ENCODE results near the gene SRC. TPM values are rescaled to one million over a fixed set of nuclear protein-coding genes. Genes with fewer than 3 reads are reported as not detected.

The SRC gene
- total and polyA plus RNA-seq, 8 donors, result 37.4 to 93.0 (median 71.5) TPM

- no peak for TF ChIP-seq CTCF (IDR thresholded peaks at IDR 0.05)
- DNase-seq (peak in 2 of 4 donors; percentile 24 to 55), ATAC-seq (peak; percentile 18)
- Histone ChIP-seq H3K4me1 (no peaks in the 10 kb centered on the region), H3K27me3 (peaks cover 0 to 74% of the 10 kb centered on the region in 2 donors), H3K4me3 (no peak overlapping the region), H3K27ac (no peak overlapping the region), H3K36me3 (no peaks in the 10 kb centered on the region), H3K9me3 (no peaks in the 10 kb centered on the region)
- intact Hi-C loops (cut with DNase I), result no loop called here
Observed at GRCh38 chr20:37417617-37418467, 71.9 kb downstream of the SRC start.

GRCh38 chr20:37418591-37419109, 72.7 kb downstream of the SRC start:
- Histone ChIP-seq H3K4me1 (no peaks in the 10 kb centered on the region), H3K4me3 (no peak overlapping the region), H3K36me3 (no peaks in the 10 kb centered on the region), H3K27me3 (peaks cover 0 to 82% of the 10 kb centered on the region in 2 donors), H3K9me3 (no peaks in the 10 kb centered on the region), H3K27ac (no peak overlapping the region)
- no peak for TF ChIP-seq CTCF (IDR thresholded peaks at IDR 0.05)
- intact Hi-C loops (cut with DNase I), result no loop called here
- DNase-seq, result peak in 1 of 4 donors; percentile 32
- ATAC-seq, result no peak

- Histone ChIP-seq H3K4me3 (no peak overlapping the region), H3K36me3 (no peaks in the 10 kb centered on the region), H3K4me1 (no peaks in the 10 kb centered on the region), H3K27me3 (peaks cover 0 to 84% of the 10 kb centered on the region in 2 donors), H3K27ac (no peak overlapping the region), H3K9me3 (no peaks in the 10 kb centered on the region)
- intact Hi-C loops (cut with DNase I), result no loop called here
- DNase-seq, result no peak
- TF ChIP-seq CTCF (IDR thresholded peaks at IDR 0.05), result no peak
- ATAC-seq, result no peak
Observed at GRCh38 chr20:37419307-37419706, 73.4 kb downstream of the SRC start.

- no peaks in the 10 kb centered on the region for H3K36me3 ChIP-seq
- TF ChIP-seq CTCF (IDR thresholded peaks at IDR 0.05), result no peak
- no peaks in the 10 kb centered on the region for H3K9me3 ChIP-seq
- H3K4me1 ChIP-seq, result no peaks in the 10 kb centered on the region
- ATAC-seq (no peak), DNase-seq (no peak)
- no peak overlapping the region for H3K27ac ChIP-seq
- no peak overlapping the region for H3K4me3 ChIP-seq
- peaks cover 0 to 82% of the 10 kb centered on the region in 2 donors for H3K27me3 ChIP-seq
- intact Hi-C loops (cut with DNase I), result no loop called here
Observed at GRCh38 chr20:37419774-37420542, 74.0 kb downstream of the SRC start.

- ATAC-seq (no peak), DNase-seq (no peak)
- Histone ChIP-seq H3K4me1 (no peaks in the 10 kb centered on the region), H3K36me3 (no peaks in the 10 kb centered on the region), H3K27me3 (peaks cover 0 to 82% of the 10 kb centered on the region in 2 donors), H3K4me3 (no peak overlapping the region), H3K27ac (no peak overlapping the region), H3K9me3 (no peaks in the 10 kb centered on the region)
- TF ChIP-seq CTCF (IDR thresholded peaks at IDR 0.05), result no peak
- intact Hi-C loops (cut with DNase I), result no loop called here
Observed at GRCh38 chr20:37420610-37421009, 74.7 kb downstream of the SRC start.
